A549 (cell line): Measurements from ENCODE around the gene PRSS27. TPM values are rescaled to one million over a fixed set of nuclear protein-coding genes. Genes with fewer than 3 reads are reported as not detected.
A peak's percentile ranks its signal among the peaks of the same experiment; 100 is the strongest.

Experiments used
- ATAC-seq, 2 experiments: fragments of 200-7000 bp in 1 of 2; fragments of >200 bp in 1 of 2; cut with Nextera tagmentation in 1 of 2; cut with Tn5 transposase in 1 of 2; 3 replicates each; pipeline versions ENCODE4 v1.8.0 to v1.9.1; 2018 to 2020; ENCODE audit warnings: mild to moderate bottlenecking in 1 of 2, moderate library complexity in 1 of 2
- CTCF ChIA-PET: fragments of 300-600 bp; sonication (Branson Sonifier 250); formaldehyde crosslinking; extraction: SDS; loops from one replicate; lab custom pipeline; 2021; ENCODE audit warnings: antibody characterized with exemption, inconsistent platforms; lab: Yijun Ruan, JAX
- POLR2A ChIA-PET: fragments of 350-600 bp; formaldehyde crosslinking; extraction: SDS; loops from one replicate; lab custom pipeline; 2021; ENCODE audit warnings: antibody characterized with exemption, inconsistent platforms; lab: Yijun Ruan, JAX
- DNase-seq, 2 experiments: peaks; one replicate each; pipeline versions ENCODE4 v3.0.0 to v3.0.0-alpha.2; 2011 to 2016; ENCODE audit warnings: low read depth in 1 of 2, low spot score in 1 of 2
- FAIRE-seq: peaks from 2 replicates; lab custom pipeline; 2011; peaks lifted over from hg19 to GRCh38; lab: Jason Lieb, UNC
- H3K27ac ChIP-seq, 2 experiments: fragments of >200 bp; sonication (Bioruptor Twin); formaldehyde crosslinking; 3 replicates each; pipeline ENCODE4 v1.5.1; 2016 to 2017
- H3K4me1 ChIP-seq: fragments of >200 bp; sonication (Bioruptor Twin); formaldehyde crosslinking; 3 replicates; pipeline ENCODE4 v1.6.1; 2016
- H3K4me2 ChIP-seq: fragments of >200 bp; sonication (Bioruptor Twin); formaldehyde crosslinking; 3 replicates; pipeline ENCODE4 v1.6.1; 2016
- H3K4me3 ChIP-seq: fragments of >200 bp; sonication (Bioruptor Twin); formaldehyde crosslinking; 3 replicates; pipeline ENCODE4 v1.5.1; 2016
- H3K9me3 ChIP-seq: fragments of >200 bp; sonication (Bioruptor Twin); formaldehyde crosslinking; 3 replicates; pipeline ENCODE4 v1.6.1; 2016
- BHLHE40 ChIP-seq: IDR thresholded peaks from 2 replicates; pipeline ENCODE4 v1.6.1; 2012; ENCODE audit warnings: low read depth, low read length, inconsistent platforms
- CEBPB ChIP-seq, 2 experiments: fragments of >200 bp in 1 of 2; sonication (Bioruptor Twin) in 1 of 2; formaldehyde crosslinking in 1 of 2; IDR thresholded peaks; 2 replicates each; pipeline ENCODE4 v1.6.1; 2012 to 2016
- CHD2 ChIP-seq: fragments of 150-350 bp; IDR thresholded peaks from 2 replicates; pipeline ENCODE4 v1.6.1; 2014; ENCODE audit warnings: low read length; ENCODE audit not compliant: partially characterized antibody
- EHMT2 ChIP-seq: fragments of 200-600 bp; sonication (generic); IDR thresholded peaks from 2 replicates; pipeline ENCODE4 v1.6.1; 2016; ENCODE audit warnings: antibody characterized with exemption, low read depth, mild to moderate bottlenecking, moderate library complexity
- EP300 ChIP-seq, 2 experiments: fragments of >200 bp; sonication (Bioruptor Twin); formaldehyde crosslinking; IDR thresholded peaks; 2 replicates in 1 of 2; 3 replicates in 1 of 2; pipeline ENCODE4 v1.6.1; 2016 to 2017
- FOSL2 ChIP-seq, 2 experiments: fragments of 450-650 bp in 1 of 2; fragments of >200 bp in 1 of 2; sonication (Bioruptor Twin) in 1 of 2; formaldehyde crosslinking; IDR thresholded peaks; 2 replicates each; pipeline versions ENCODE4 v1.5.0 to v1.6.1; 2016 to 2020; ENCODE audit warnings: mild to moderate bottlenecking in 1 of 2, moderate library complexity in 1 of 2
- GATA3 ChIP-seq: IDR thresholded peaks from 2 replicates; pipeline ENCODE4 v1.6.1; 2012; ENCODE audit warnings: borderline replicate concordance
- HDAC2 ChIP-seq: fragments of 200-600 bp; sonication (generic); IDR thresholded peaks from 2 replicates; pipeline ENCODE4 v1.6.1; 2016
- HOXA7 ChIP-seq: fragments of 250-450 bp; sonication (Bioruptor Pico); IDR thresholded peaks from 2 replicates; pipeline ENCODE4 v1.5.0; 2020; ENCODE audit warnings: mild to moderate bottlenecking, moderate library complexity
- JUNB ChIP-seq: fragments of >200 bp; sonication (Bioruptor Twin); formaldehyde crosslinking; IDR thresholded peaks from 2 replicates; pipeline ENCODE4 v1.6.1; 2016
- KDM5A ChIP-seq: fragments of 200-600 bp; sonication (generic); IDR thresholded peaks from 2 replicates; pipeline ENCODE4 v1.6.1; 2016; ENCODE audit warnings: antibody characterized with exemption, mild to moderate bottlenecking
- MAFK ChIP-seq: fragments of 450-650 bp; IDR thresholded peaks from 2 replicates; pipeline ENCODE4 v1.6.1; 2014; ENCODE audit not compliant: partially characterized antibody
- MAZ ChIP-seq: fragments of 150-350 bp; IDR thresholded peaks from 2 replicates; pipeline ENCODE4 v1.6.1; 2014; ENCODE audit warnings: antibody characterized with exemption, low read depth, low read length, borderline replicate concordance
- NFE2L2 ChIP-seq: fragments of 150-350 bp; conservative IDR thresholded peaks from 2 replicates; pipeline ENCODE4 v1.6.1; 2014; ENCODE audit warnings: low read length
- PHF8 ChIP-seq: fragments of 200-600 bp; sonication (generic); IDR thresholded peaks from 2 replicates; pipeline ENCODE4 v1.6.1; 2016; ENCODE audit warnings: low read depth, mild to moderate bottlenecking, antibody characterized with exemption, moderate library complexity, borderline replicate concordance
- POLR2A ChIP-seq: IDR thresholded peaks from 2 replicates; pipeline ENCODE4 v1.6.1; 2012; ENCODE audit warnings: mild to moderate bottlenecking, low read length
- RARB ChIP-seq: fragments of 250-450 bp; sonication (Bioruptor Pico); IDR thresholded peaks from 2 replicates; pipeline ENCODE4 v1.8.0; 2021; ENCODE audit warnings: mild to moderate bottlenecking, moderate library complexity
- RNF2 ChIP-seq: fragments of 200-600 bp; sonication (generic); IDR thresholded peaks from 2 replicates; pipeline ENCODE4 v1.6.1; 2016; ENCODE audit warnings: low read depth, mild to moderate bottlenecking, antibody characterized with exemption, moderate library complexity, borderline replicate concordance
- SMC3 ChIP-seq: fragments of >200 bp; sonication (Bioruptor Twin); formaldehyde crosslinking; IDR thresholded peaks from 3 replicates; pipeline ENCODE4 v1.6.1; 2018; ENCODE audit warnings: inconsistent platforms
- SREBF2 ChIP-seq: fragments of 450-650 bp; IDR thresholded peaks from 2 replicates; pipeline ENCODE4 v1.6.1; 2014; ENCODE audit warnings: mild to moderate bottlenecking, moderate library complexity
- TP53 ChIP-seq: fragments of 250-450 bp; sonication (Bioruptor Pico); IDR thresholded peaks from 2 replicates; pipeline ENCODE4 v1.5.0; 2021; ENCODE audit warnings: mild to moderate bottlenecking, moderate library complexity
- ZC3H11A ChIP-seq: fragments of 450-650 bp; IDR thresholded peaks from 2 replicates; pipeline ENCODE4 v1.6.1; 2014; ENCODE audit warnings: antibody characterized with exemption, mild to moderate bottlenecking
- ZNF302 ChIP-seq: fragments of 250-450 bp; sonication (Bioruptor Pico); IDR thresholded peaks from 2 replicates; pipeline ENCODE4 v1.9.0; 2021; ENCODE audit warnings: inconsistent platforms, mild to moderate bottlenecking, moderate library complexity
- ZSCAN20 ChIP-seq: fragments of 250-450 bp; sonication (Bioruptor Pico); IDR thresholded peaks from 2 replicates; pipeline ENCODE4 v1.8.0; 2022; ENCODE audit warnings: mild to moderate bottlenecking, moderate library complexity
- WGBS: methylation state at CpG from one replicate; pipeline ENCODE4 v1.1.6; 2017; ENCODE audit errors: missing lambda C conversion rate; 5-methylcytosine and 5-hydroxymethylcytosine counted together
- polyA plus RNA-seq, 4 experiments: library from polyadenylated mRNA; depleted of rRNA in 3 of 4; stranded (reverse); fragments of >200 nt; fragmentation: RNase III in 1 of 4; extraction: RNeasy Plus Mini Kit Qiagen cat#74134 plus additional on column Dnase treatment in 1 of 4; gene quantifications; 2 replicates in 3 of 4; 3 replicates in 1 of 4; pipeline ENCODE4 v1.2.3, GENCODE V29; 2011 to 2017
- TF ChIP-seq, protein P1 (sequence below): fragments of 450-650 bp; IDR thresholded peaks from 2 replicates; pipeline ENCODE4 v1.6.1; 2014; ENCODE audit warnings: antibody characterized with exemption
- TF ChIP-seq, protein P2 (sequence below): IDR thresholded peaks from 2 replicates; pipeline ENCODE4 v1.6.1; 2012
- TF ChIP-seq, protein P3 (sequence below): fragments of 150-350 bp; IDR thresholded peaks from 2 replicates; pipeline ENCODE4 v1.6.1; 2014; ENCODE audit warnings: low read depth, mild to moderate bottlenecking, low read length
- TF ChIP-seq, protein P4 (sequence below): fragments of 250-450 bp; sonication (Bioruptor Pico); IDR thresholded peaks from 2 replicates; pipeline ENCODE4 v1.5.0; 2020; ENCODE audit warnings: low read depth, mild to moderate bottlenecking, moderate library complexity
- TF ChIP-seq, protein P5 (sequence below): fragments of >200 bp; sonication (Bioruptor Twin); formaldehyde crosslinking; IDR thresholded peaks from 3 replicates; pipeline ENCODE4 v1.6.1; 2016
- TF ChIP-seq, protein P6 (sequence below): fragments of 250-450 bp; sonication (Bioruptor Pico); IDR thresholded peaks from 2 replicates; pipeline ENCODE4 v1.5.0; 2021; ENCODE audit warnings: mild to moderate bottlenecking, moderate library complexity, borderline replicate concordance

The PRSS27 gene
- polyA plus RNA-seq, 2 of the 4 experiments (the other 2 are of a cell fraction), result 1.00 to 1.2 TPM

DNA sequence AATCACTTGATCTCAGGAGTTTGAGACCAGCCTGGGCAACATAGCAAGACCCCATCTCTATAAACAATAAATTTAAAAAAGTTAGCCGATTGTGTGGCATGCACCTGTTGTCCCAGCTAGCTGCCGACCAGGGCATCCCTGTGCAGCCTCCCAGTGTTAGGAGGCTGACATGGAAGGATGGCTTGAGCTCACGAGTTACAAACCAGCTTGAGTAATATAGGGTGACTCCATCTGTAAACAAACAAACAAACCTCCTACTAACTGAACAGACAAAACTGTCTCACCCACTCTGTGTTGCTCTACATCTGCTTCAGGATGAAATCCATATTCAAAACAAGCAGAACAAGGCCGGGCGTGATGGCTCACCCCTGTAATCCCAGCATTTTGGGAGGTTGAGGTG is 6.9 kb upstream of the PRSS27 start:
- no peak for DNase-seq
- H3K4me3 ChIP-seq, result no peak overlapping the region
- WGBS, result 65% methylated on average over 5 of the region's 5 CpGs
- TF ChIP-seq, protein P1, sequence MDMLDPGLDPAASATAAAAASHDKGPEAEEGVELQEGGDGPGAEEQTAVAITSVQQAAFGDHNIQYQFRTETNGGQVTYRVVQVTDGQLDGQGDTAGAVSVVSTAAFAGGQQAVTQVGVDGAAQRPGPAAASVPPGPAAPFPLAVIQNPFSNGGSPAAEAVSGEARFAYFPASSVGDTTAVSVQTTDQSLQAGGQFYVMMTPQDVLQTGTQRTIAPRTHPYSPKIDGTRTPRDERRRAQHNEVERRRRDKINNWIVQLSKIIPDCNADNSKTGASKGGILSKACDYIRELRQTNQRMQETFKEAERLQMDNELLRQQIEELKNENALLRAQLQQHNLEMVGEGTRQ, result no peak
- TF ChIP-seq, protein P2, sequence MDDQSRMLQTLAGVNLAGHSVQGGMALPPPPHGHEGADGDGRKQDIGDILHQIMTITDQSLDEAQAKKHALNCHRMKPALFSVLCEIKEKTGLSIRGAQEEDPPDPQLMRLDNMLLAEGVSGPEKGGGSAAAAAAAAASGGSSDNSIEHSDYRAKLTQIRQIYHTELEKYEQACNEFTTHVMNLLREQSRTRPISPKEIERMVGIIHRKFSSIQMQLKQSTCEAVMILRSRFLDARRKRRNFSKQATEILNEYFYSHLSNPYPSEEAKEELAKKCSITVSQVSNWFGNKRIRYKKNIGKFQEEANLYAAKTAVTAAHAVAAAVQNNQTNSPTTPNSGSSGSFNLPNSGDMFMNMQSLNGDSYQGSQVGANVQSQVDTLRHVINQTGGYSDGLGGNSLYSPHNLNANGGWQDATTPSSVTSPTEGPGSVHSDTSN, result no peak
- no peak for TF ChIP-seq HDAC2
- no peak for TF ChIP-seq JUNB
- TF ChIP-seq, protein P3, sequence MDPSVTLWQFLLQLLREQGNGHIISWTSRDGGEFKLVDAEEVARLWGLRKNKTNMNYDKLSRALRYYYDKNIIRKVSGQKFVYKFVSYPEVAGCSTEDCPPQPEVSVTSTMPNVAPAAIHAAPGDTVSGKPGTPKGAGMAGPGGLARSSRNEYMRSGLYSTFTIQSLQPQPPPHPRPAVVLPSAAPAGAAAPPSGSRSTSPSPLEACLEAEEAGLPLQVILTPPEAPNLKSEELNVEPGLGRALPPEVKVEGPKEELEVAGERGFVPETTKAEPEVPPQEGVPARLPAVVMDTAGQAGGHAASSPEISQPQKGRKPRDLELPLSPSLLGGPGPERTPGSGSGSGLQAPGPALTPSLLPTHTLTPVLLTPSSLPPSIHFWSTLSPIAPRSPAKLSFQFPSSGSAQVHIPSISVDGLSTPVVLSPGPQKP, result no peak
- TF ChIP-seq FOSL2 (IDR thresholded peaks at IDR 0.05), result no peak
- no peak for TF ChIP-seq FOSL2 (CRISPR knock-in tag; IDR thresholded peaks at IDR 0.05)
- TF ChIP-seq, protein P4, sequence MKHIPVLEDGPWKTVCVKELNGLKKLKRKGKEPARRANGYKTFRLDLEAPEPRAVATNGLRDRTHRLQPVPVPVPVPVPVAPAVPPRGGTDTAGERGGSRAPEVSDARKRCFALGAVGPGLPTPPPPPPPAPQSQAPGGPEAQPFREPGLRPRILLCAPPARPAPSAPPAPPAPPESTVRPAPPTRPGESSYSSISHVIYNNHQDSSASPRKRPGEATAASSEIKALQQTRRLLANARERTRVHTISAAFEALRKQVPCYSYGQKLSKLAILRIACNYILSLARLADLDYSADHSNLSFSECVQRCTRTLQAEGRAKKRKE (CRISPR knock-in tag), result no peak
- TF ChIP-seq ZC3H11A, result no peak
- TF ChIP-seq TP53, result no peak
- TF ChIP-seq RNF2, result no peak
- no peak for TF ChIP-seq PHF8
- TF ChIP-seq, protein P5, sequence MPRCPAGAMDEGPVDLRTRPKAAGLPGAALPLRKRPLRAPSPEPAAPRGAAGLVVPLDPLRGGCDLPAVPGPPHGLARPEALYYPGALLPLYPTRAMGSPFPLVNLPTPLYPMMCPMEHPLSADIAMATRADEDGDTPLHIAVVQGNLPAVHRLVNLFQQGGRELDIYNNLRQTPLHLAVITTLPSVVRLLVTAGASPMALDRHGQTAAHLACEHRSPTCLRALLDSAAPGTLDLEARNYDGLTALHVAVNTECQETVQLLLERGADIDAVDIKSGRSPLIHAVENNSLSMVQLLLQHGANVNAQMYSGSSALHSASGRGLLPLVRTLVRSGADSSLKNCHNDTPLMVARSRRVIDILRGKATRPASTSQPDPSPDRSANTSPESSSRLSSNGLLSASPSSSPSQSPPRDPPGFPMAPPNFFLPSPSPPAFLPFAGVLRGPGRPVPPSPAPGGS, result no peak
- no peak for TF ChIP-seq RARB (CRISPR knock-in tag)
- no peak for TF ChIP-seq BHLHE40
- no peak for TF ChIP-seq SMC3
- TF ChIP-seq, all 56 proteins: peak for 0
- peaks cover 7% of the 10 kb centered on the region; the same call in 2 of the 3 replicates for H3K4me1 ChIP-seq
- H3K4me2 ChIP-seq, result no peak overlapping the region
- CTCF ChIA-PET, result interaction anchor here (1.1 to 1.4 kb wide), 2 partner anchors 8 to 141 kb away, joined by 3 to 4 read pairs; no protein-coding TSS in a partner anchor
- no peaks in the 10 kb centered on the region for H3K9me3 ChIP-seq
- 0 out of 6 replicates have a peak, but pooled peaks have one; percentile 23 to 60 for ATAC-seq
- FAIRE-seq, result no peak
- POLR2A ChIA-PET, result no interaction called here
- H3K27ac ChIP-seq, result no peak overlapping the region

DNA sequence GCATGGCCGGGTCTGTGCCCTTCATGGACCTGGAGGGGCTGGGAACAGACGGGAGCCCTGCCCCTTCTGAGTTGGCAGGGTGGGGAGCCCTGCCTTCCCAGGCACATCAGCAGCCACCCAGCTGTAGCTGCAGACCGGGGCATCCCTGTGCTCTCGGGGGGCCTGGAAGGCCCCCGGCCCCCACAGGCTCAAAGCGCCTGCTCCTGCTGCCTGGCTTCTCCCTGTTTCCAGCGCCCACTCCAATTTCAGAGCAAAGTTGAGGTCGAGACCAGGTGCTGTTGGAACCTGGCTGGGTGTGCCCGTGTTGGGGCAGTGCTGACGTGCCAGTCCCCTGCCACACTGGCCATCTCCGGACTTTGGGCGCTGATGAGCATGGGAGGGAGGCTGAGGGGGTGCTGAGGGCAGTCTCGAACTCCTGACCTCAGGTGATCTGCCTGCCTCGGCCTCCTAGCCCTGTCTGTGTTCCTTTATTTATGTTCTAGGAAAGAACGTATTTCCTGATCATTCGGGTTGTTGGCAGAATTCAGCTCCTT is 4.9 kb upstream of the PRSS27 start:
- ATAC-seq (no peak), DNase-seq (no peak), FAIRE-seq (no peak)
- H3K4me2 ChIP-seq, result no peak overlapping the region
- H3K4me3 ChIP-seq, result no peak overlapping the region
- TF ChIP-seq, protein P6, sequence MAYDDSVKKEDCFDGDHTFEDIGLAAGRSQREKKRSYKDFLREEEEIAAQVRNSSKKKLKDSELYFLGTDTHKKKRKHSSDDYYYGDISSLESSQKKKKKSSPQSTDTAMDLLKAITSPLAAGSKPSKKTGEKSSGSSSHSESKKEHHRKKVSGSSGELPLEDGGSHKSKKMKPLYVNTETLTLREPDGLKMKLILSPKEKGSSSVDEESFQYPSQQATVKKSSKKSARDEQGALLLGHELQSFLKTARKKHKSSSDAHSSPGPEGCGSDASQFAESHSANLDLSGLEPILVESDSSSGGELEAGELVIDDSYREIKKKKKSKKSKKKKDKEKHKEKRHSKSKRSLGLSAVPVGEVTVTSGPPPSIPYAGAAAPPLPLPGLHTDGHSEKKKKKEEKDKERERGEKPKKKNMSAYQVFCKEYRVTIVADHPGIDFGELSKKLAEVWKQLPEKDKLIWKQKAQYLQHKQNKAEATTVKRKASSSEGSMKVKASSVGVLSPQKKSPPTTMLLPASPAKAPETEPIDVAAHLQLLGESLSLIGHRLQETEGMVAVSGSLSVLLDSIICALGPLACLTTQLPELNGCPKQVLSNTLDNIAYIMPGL (CRISPR knock-in tag), result no peak
- TF ChIP-seq CEBPB (IDR thresholded peaks at IDR 0.05) (no peak), EP300 (IDR thresholded peaks at IDR 0.05) (no peak), ZSCAN20 (CRISPR knock-in tag) (no peak), KDM5A (no peak), RARB (CRISPR knock-in tag) (no peak), FOSL2 (IDR thresholded peaks at IDR 0.05) (no peak), FOSL2 (CRISPR knock-in tag; IDR thresholded peaks at IDR 0.05) (no peak), PHF8 (no peak), MAFK (no peak), SREBF2 (no peak), CHD2 (no peak), NFE2L2 (no peak), EHMT2 (no peak), BHLHE40 (no peak), ZC3H11A (no peak), ZNF302 (CRISPR knock-in tag) (no peak), GATA3 (no peak), POLR2A (no peak), MAZ (no peak), HOXA7 (CRISPR knock-in tag) (no peak)
- POLR2A ChIA-PET, result interaction anchor here (0.8 kb wide), 1 partner anchor 43 kb away, joined by 3 read pairs; the partner anchor contains the start of gene KCTD5
- peaks cover 16% of the 10 kb centered on the region; the same call in 2 of the 3 replicates for H3K4me1 ChIP-seq
- CTCF ChIA-PET, result interaction anchor here (1.5 kb wide), 1 partner anchor 20 kb away, joined by 3 read pairs; no protein-coding TSS in a partner anchor
- WGBS, result 55% methylated on average over 15 of the region's 16 CpGs
- H3K27ac ChIP-seq, result no peak overlapping the region
- H3K9me3 ChIP-seq, result no peaks in the 10 kb centered on the region
